Endothelial cell of umbilical vein (primary cell): ENCODE data around the gene SQSTM1.

Source experiments
- CTCF ChIP-seq, 2 donors: IDR thresholded peaks; 1 replicate in 1 of 2; 2 replicates in 1 of 2; pipeline ENCODE4 v1.5.1; 2011; ENCODE audit warnings: low read length in 2 of 2, mild to moderate bottlenecking in 2 of 2, moderate library complexity in 2 of 2, control low read depth in 1 of 2, inconsistent platforms in 1 of 2, low read depth in 1 of 2; ENCODE audit not compliant: insufficient read depth in 1 of 2; ENCODE audit errors: extremely low read depth in 1 of 2
- FOS ChIP-seq: IDR thresholded peaks from 2 replicates; pipeline ENCODE4 v1.6.1; 2011; ENCODE audit warnings: mild to moderate bottlenecking, low read length, moderate library complexity, borderline replicate concordance; ENCODE audit not compliant: insufficient read depth
- MYC ChIP-seq: IDR thresholded peaks from one replicate; pipeline ENCODE4 v1.6.1; 2011; ENCODE audit warnings: mild to moderate bottlenecking, low read depth, low read length
- POLR2AphosphoS5 ChIP-seq: IDR thresholded peaks from 2 replicates; pipeline ENCODE4 v1.6.1; 2012; ENCODE audit warnings: low read depth, mild to moderate bottlenecking, control low read depth, low read length, moderate library complexity; ENCODE audit not compliant: insufficient read depth

- TF ChIP-seq CTCF (IDR thresholded peaks at IDR 0.05; ENCODE audit: extremely low read depth in 1 of 2, insufficient read depth in 1 of 2, low read depth in 1 of 2, low read length in 2 of 2) (no peak), MYC (no peak), FOS (no peak), POLR2AphosphoS5 (no peak)
Measured at GRCh38 chr5:179796877-179797608, 23.7 kb upstream of the SQSTM1 start.
